Keratinocyte (primary cell): ENCODE measurements around the gene SLC25A36. TPM values are rescaled to one million over a fixed set of nuclear protein-coding genes. Genes with fewer than 3 reads are reported as not detected.

Experiments
- DNase-seq: peaks from one replicate; pipeline ENCODE4 v3.0.0-alpha.2; 2011; ENCODE audit warnings: low read depth, missing footprints, low spot score
- FAIRE-seq: peaks from 2 replicates; lab custom pipeline; 2011; peaks lifted over from hg19 to GRCh38; lab: Jason Lieb, UNC
- H2AFZ ChIP-seq: 2 replicates; pipeline ENCODE4 v1.6.0; 2012; ENCODE audit warnings: low read length, control low read depth, inconsistent platforms; ENCODE audit not compliant: control insufficient read depth
- H3K27ac ChIP-seq: 2 replicates; pipeline ENCODE4 v1.5.1; 2011; ENCODE audit warnings: low read length; ENCODE audit not compliant: control insufficient read depth, insufficient read depth
- H3K27me3 ChIP-seq: 3 replicates; pipeline ENCODE4 v1.6.0; 2011; ENCODE audit warnings: low read length; ENCODE audit not compliant: control insufficient read depth, insufficient read depth; ENCODE audit errors: extremely low read depth
- H3K36me3 ChIP-seq, 2 experiments: 2 replicates in 1 of 2; 3 replicates in 1 of 2; pipeline ENCODE4 v1.5.1; 2011; ENCODE audit warnings: low read length in 2 of 2, mild to moderate bottlenecking in 1 of 2; ENCODE audit not compliant: control insufficient read depth in 2 of 2, insufficient read depth in 2 of 2; ENCODE audit errors: extremely low read depth in 1 of 2
- H3K4me1 ChIP-seq: 3 replicates; pipeline ENCODE4 v1.5.1; 2011; ENCODE audit warnings: low read length; ENCODE audit not compliant: control insufficient read depth, insufficient read depth; ENCODE audit errors: extremely low read depth
- H3K4me2 ChIP-seq: 3 replicates; pipeline ENCODE4 v1.6.0; 2011; ENCODE audit warnings: low read depth, low read length; ENCODE audit not compliant: control insufficient read depth, insufficient read depth; ENCODE audit errors: extremely low read depth
- H3K4me3 ChIP-seq, 3 experiments: fragments of 200-600 bp in 1 of 3; sonication (generic) in 1 of 3; 2 replicates in 2 of 3; 3 replicates in 1 of 3; pipeline ENCODE4 v1.5.1; 2011 to 2016; ENCODE audit warnings: low read length in 3 of 3, mild to moderate bottlenecking in 3 of 3, control low read depth in 2 of 3, inconsistent platforms in 1 of 3, low read depth in 1 of 3, mixed read lengths in 1 of 3, mixed run types in 1 of 3, moderate library complexity in 1 of 3; ENCODE audit not compliant: control insufficient read depth in 2 of 3, insufficient read depth in 2 of 3; ENCODE audit errors: extremely low read depth in 1 of 3
- H3K79me2 ChIP-seq: 2 replicates; pipeline ENCODE4 v1.6.0; 2012; ENCODE audit warnings: low read length; ENCODE audit not compliant: control insufficient read depth, insufficient read depth
- H3K9ac ChIP-seq: 3 replicates; pipeline ENCODE4 v1.6.0; 2011; ENCODE audit warnings: low read length; ENCODE audit not compliant: control insufficient read depth, insufficient read depth; ENCODE audit errors: extremely low read depth
- H3K9me1 ChIP-seq: 3 replicates; pipeline ENCODE4 v1.6.0; 2011; ENCODE audit warnings: low read length; ENCODE audit not compliant: control insufficient read depth, insufficient read depth; ENCODE audit errors: extremely low read depth
- H3K9me3 ChIP-seq: 2 replicates; pipeline ENCODE4 v1.5.1; 2012; ENCODE audit warnings: low read depth, low read length; ENCODE audit not compliant: control insufficient read depth
- H4K20me1 ChIP-seq: 3 replicates; pipeline ENCODE4 v1.6.0; 2011; ENCODE audit warnings: low read length; ENCODE audit not compliant: control insufficient read depth, insufficient read depth; ENCODE audit errors: extremely low read depth
- EZH2 ChIP-seq: IDR thresholded peaks from one replicate; pipeline ENCODE4 v1.6.1; 2012; ENCODE audit warnings: inconsistent platforms, mild to moderate bottlenecking, low read length, moderate library complexity
- dilution Hi-C: fragments of 300-500 bp; cut with MboI; formaldehyde crosslinking; loops from one replicate; pipeline ENCODE4 v1.7.0; 2020; ENCODE audit warnings: low sequenced_read_pairs; ENCODE audit not compliant: extremely low pct_ligation_motif_present
- polyA plus RNA-seq, 5 experiments: library from polyadenylated mRNA; depleted of rRNA in 3 of 5; stranded (reverse) in 3 of 5; stranded (forward) in 1 of 5; unstranded in 1 of 5; fragments of >200 nt; gene quantifications; 1 replicate in 1 of 5; 2 replicates in 3 of 5; 3 replicates in 1 of 5; pipeline versions ENCODE4 v1.2.1 to v1.2.3, GENCODE V29; 2011 to 2012; ENCODE audit warnings: missing spikeins in 2 of 5, low read depth in 1 of 5, low replicate concordance in 1 of 5
- TF ChIP-seq, protein P1 (sequence below), 3 experiments: IDR thresholded peaks in 1 of 3; conservative IDR thresholded peaks in 1 of 3; optimal IDR thresholded peaks in 1 of 3; 2 replicates in 2 of 3; 3 replicates in 1 of 3; pipeline versions ENCODE3 to v1.5.1; 2011; ENCODE audit warnings: low read length in 3 of 3, mild to moderate bottlenecking in 3 of 3, moderate library complexity in 2 of 3, control low read depth in 1 of 3, inconsistent platforms in 1 of 3; ENCODE audit not compliant: insufficient read depth in 2 of 3; ENCODE audit errors: extremely low read depth in 1 of 3

SLC25A36 gene
- polyA plus RNA-seq, 1 donor (not counting 4 experiments of a cell fraction or from before 2014, with no cell fraction given): 69.2 TPM

DNA sequence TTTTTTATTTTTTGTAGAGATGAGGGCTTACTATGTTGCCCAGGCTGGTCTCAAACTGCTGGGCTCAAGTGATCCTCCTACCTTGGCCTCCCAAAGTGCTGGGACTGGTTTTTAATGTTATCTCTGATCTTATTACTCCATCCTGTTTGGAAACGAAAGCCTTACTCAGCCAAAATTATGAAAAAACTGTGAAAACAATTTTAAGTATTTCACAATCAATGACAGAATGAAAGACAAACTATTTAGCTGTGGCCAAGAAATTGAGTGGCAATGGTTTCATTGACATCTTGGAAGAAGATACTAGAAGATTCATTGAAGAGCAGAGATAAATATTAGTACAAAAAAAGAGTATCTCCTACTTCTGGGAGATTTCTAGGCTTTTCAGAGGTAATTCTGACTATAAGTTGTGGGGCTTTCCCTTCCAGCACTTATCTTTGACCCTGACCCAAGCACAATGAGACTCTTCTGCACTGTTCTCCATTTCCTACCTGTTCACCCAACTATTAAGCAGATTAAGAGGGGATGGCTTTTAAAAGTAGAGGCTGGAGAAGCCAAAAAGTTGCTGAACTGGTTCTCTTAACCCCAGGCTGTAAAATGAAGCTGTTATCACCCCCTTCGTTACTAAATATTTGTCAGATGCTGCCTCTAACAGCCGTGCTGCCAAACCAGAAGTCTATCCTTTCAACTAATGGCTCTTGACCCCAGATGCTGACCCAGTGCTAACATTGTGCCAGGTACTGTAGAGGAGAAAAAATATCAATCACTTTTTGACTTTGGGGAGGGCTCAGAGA is 14.2 kb upstream of the SLC25A36 start:
- H3K36me3 ChIP-seq: no peaks in the 10 kb centered on the region
- no peaks in the 10 kb centered on the region for H3K9me1 ChIP-seq
- no peaks in the 10 kb centered on the region for H3K9me3 ChIP-seq
- H3K27me3 ChIP-seq: no peaks in the 10 kb centered on the region
- DNase-seq (no peak), FAIRE-seq (no peak)
- H3K4me1 ChIP-seq: peaks cover 4% of the 10 kb centered on the region
- dilution Hi-C loops: no loop called here
- H3K79me2 ChIP-seq: no peaks in the 10 kb centered on the region
- no peak overlapping the region for H3K4me3 ChIP-seq
- no peak overlapping the region for H2AFZ ChIP-seq
- no peak for TF ChIP-seq EZH2
- H3K4me2 ChIP-seq: no peak overlapping the region
- no peaks in the 10 kb centered on the region for H4K20me1 ChIP-seq
- H3K27ac ChIP-seq: no peak overlapping the region
- H3K9ac ChIP-seq: no peak overlapping the region

DNA sequence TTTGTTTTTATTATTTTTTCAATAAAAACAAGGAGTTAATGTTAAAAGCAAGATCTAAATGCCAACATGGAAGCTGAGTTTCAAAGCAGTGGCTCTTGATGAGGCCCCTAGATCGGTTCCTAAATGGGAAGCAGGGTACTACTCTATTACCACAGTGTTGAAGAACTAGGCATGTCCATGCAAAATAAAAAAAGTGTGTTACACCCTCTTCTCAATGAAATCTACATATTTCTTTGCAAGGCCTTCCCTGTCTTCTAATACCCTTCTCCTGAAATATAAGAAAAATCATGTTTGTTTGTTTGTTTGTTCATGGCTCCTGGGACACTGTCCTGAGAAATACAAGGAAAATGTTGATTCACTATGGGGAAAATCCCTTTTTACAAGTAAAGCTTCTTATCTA is 12.2 kb upstream of the SLC25A36 start:
- dilution Hi-C loops: no loop called here
- H3K27ac ChIP-seq: no peak overlapping the region
- FAIRE-seq (no peak), DNase-seq (no peak)
- H3K9ac ChIP-seq: no peak overlapping the region
- no peaks in the 10 kb centered on the region for H4K20me1 ChIP-seq
- H3K4me2 ChIP-seq: no peak overlapping the region
- H3K9me3 ChIP-seq: no peaks in the 10 kb centered on the region
- TF ChIP-seq EZH2: no peak
- TF ChIP-seq, protein P1, sequence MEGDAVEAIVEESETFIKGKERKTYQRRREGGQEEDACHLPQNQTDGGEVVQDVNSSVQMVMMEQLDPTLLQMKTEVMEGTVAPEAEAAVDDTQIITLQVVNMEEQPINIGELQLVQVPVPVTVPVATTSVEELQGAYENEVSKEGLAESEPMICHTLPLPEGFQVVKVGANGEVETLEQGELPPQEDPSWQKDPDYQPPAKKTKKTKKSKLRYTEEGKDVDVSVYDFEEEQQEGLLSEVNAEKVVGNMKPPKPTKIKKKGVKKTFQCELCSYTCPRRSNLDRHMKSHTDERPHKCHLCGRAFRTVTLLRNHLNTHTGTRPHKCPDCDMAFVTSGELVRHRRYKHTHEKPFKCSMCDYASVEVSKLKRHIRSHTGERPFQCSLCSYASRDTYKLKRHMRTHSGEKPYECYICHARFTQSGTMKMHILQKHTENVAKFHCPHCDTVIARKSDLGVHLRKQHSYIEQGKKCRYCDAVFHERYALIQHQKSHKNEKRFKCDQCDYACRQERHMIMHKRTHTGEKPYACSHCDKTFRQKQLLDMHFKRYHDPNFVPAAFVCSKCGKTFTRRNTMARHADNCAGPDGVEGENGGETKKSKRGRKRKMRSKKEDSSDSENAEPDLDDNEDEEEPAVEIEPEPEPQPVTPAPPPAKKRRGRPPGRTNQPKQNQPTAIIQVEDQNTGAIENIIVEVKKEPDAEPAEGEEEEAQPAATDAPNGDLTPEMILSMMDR (optimal IDR thresholded peaks at IDR 0.05 in 1 of 3, IDR thresholded peaks at IDR 0.05 in 1 of 3, conservative IDR thresholded peaks at IDR 0.05 in 1 of 3; ENCODE audit: extremely low read depth in 1 of 3, insufficient read depth in 2 of 3, low read length in 3 of 3): no peak
- peaks cover 4% of the 10 kb centered on the region for H3K4me1 ChIP-seq
- H3K27me3 ChIP-seq: no peaks in the 10 kb centered on the region
- H3K9me1 ChIP-seq: no peaks in the 10 kb centered on the region
- H3K36me3 ChIP-seq: no peaks in the 10 kb centered on the region
- no peak overlapping the region for H2AFZ ChIP-seq
- no peaks in the 10 kb centered on the region for H3K79me2 ChIP-seq
- H3K4me3 ChIP-seq: no peak overlapping the region
